Large intestine (tissue), 3 donors: Measurements from ENCODE around the gene TTC16. TPM values are rescaled to one million over a fixed set of nuclear protein-coding genes. Genes with fewer than 3 reads are reported as not detected.

ENCODE experiments used
- DNase-seq, 2 donors: peaks; one replicate each; pipeline versions ENCODE4 v3.0.0 to v3.0.0-alpha.2; 2013
- H3K27ac ChIP-seq: one replicate; pipeline ENCODE4 v1.5.1; 2013; ENCODE audit warnings: low read length
- H3K27me3 ChIP-seq: 2 replicates; pipeline ENCODE4 v1.6.1; 2013; ENCODE audit warnings: low read length; ENCODE audit not compliant: control insufficient read depth, insufficient read depth
- H3K36me3 ChIP-seq: 2 replicates; pipeline ENCODE4 v1.6.1; 2013; ENCODE audit warnings: low read length; ENCODE audit not compliant: control insufficient read depth, insufficient read depth
- H3K4me1 ChIP-seq: one replicate; pipeline ENCODE4 v1.6.1; 2013; ENCODE audit warnings: low read length; ENCODE audit not compliant: control insufficient read depth, insufficient read depth
- H3K4me3 ChIP-seq: one replicate; pipeline ENCODE4 v1.5.1; 2013; ENCODE audit warnings: low read length
- H3K9me3 ChIP-seq: one replicate; pipeline ENCODE4 v1.6.1; 2013; ENCODE audit warnings: mild to moderate bottlenecking, low read depth, low read length, moderate library complexity; ENCODE audit not compliant: control insufficient read depth
- WGBS: methylation state at CpG from one replicate; pipeline ENCODE4 v1.1.5; 2013; ENCODE audit warnings: low lambda C conversion rate; ENCODE audit not compliant: insufficient coverage; 5-methylcytosine and 5-hydroxymethylcytosine counted together
- polyA plus RNA-seq: library from polyadenylated mRNA; unstranded; fragments of 120-200 nt; gene quantifications from one replicate; pipeline ENCODE4 v1.2.1, GENCODE V29; 2013

The TTC16 gene
- polyA plus RNA-seq, 1 donor: 0.03 TPM

- no peak for DNase-seq
- Histone ChIP-seq H3K27ac (no peak overlapping the region), H3K4me1 (peaks cover 7% of the 10 kb centered on the region), H3K4me3 (no peak overlapping the region), H3K27me3 (no peaks in the 10 kb centered on the region), H3K36me3 (peaks cover 20% of the 10 kb centered on the region), H3K9me3 (no peaks in the 10 kb centered on the region)
- WGBS: no CpG with 5 or more reads among the region's 16 CpGs
Observed at GRCh38 chr9:127731938-127732337, 16.1 kb downstream of the TTC16 start.

DNA sequence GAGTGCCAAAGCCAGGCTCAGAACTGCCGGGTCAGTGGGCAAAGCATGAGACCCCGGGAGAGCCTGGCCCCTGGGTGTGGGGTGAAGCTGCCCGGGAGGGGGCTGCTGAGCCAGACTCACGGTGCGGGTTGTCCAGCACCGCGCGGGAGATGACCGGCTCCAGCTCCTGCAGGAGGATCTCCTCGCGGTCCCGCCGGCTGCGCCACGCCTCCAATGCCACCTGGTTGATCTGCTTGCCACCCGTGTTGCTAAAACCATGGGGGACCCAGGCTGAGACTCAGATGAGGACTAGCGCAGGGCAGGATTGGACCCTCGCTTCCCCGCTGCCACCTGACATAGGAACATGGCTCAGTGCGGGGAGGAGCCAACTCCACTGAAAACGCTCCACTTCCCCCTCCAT is 16.6 kb downstream of the TTC16 start:
- Histone ChIP-seq H3K4me3 (no peak overlapping the region), H3K4me1 (peaks cover 7% of the 10 kb centered on the region), H3K36me3 (peaks cover 20% of the 10 kb centered on the region), H3K27ac (no peak overlapping the region), H3K27me3 (peaks cover 3% of the 10 kb centered on the region), H3K9me3 (no peaks in the 10 kb centered on the region)
- no CpG with 5 or more reads among the region's 21 CpGs for WGBS
- DNase-seq: no peak

GRCh38 chr9:127733614-127734013 is 17.7 kb downstream of the TTC16 start:
- H3K9me3 ChIP-seq: no peaks in the 10 kb centered on the region
- no CpG with 5 or more reads among the region's 2 CpGs for WGBS
- no peak for DNase-seq

DNA sequence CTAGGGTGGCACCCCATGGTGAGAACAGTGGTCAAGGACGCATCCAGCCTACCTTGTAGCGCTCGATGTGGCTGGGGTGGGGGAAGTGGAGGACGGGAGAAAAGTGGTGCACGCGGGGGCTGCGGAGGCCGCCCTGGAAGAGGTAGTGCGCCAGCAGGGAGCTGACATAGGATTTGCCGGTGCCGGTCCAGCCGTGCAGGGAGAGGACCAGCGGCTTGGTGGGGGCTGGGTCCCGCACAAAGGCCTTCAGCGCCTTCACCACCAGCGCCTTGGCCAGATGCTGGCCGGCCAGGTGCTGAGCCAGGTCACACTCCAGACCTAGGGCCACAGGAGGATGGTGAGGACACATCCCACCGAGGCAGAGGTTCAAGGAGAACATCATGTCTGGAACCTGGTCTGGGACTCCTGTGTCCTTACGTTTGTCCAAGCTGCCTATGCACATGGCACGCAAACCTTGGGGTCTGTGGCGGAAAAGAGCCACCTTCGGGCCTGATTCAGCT is 18.4 kb downstream of the TTC16 start:
- Histone ChIP-seq H3K4me3 (peak overlapping the region; percentile 75), H3K27me3 (peaks cover 9% of the 10 kb centered on the region), H3K4me1 (peaks cover 7% of the 10 kb centered on the region), H3K27ac (peak overlapping the region; percentile 92), H3K9me3 (no peaks in the 10 kb centered on the region), H3K36me3 (peaks cover 20% of the 10 kb centered on the region)
- WGBS: no CpG with 5 or more reads among the region's 22 CpGs
- DNase-seq: no peak

More at GRCh38 chr9:127733614-127734013, 17.7 kb downstream of the TTC16 start:
- H3K36me3 ChIP-seq: peaks cover 20% of the 10 kb centered on the region
- no peak overlapping the region for H3K27ac ChIP-seq
- H3K4me3 ChIP-seq: no peak overlapping the region
- peaks cover 7% of the 10 kb centered on the region for H3K4me1 ChIP-seq
- peaks cover 9% of the 10 kb centered on the region for H3K27me3 ChIP-seq

- peak within 1 kb of the TSS; percentile 92 for H3K27ac ChIP-seq
- DNase-seq: peak; percentile 97 to 98
- WGBS: no CpG with 5 or more reads among the region's 76 CpGs
- peaks cover 7% of the 10 kb centered on the region for H3K4me1 ChIP-seq
- peaks cover 14% of the 10 kb centered on the region for H3K27me3 ChIP-seq
- H3K9me3 ChIP-seq: no peaks in the 10 kb centered on the region
- peak within 1 kb of the TSS; percentile 75 for H3K4me3 ChIP-seq
- H3K36me3 ChIP-seq: peaks cover 20% of the 10 kb centered on the region
Observed at GRCh38 chr9:127734747-127735529, 19.1 kb downstream of the TTC16 start, which contains the start of gene TOR2A. TOR2A (minus strand) TSS chr9:127735294; CDS start chr9:127735270, 24 bp downstream.

DNA sequence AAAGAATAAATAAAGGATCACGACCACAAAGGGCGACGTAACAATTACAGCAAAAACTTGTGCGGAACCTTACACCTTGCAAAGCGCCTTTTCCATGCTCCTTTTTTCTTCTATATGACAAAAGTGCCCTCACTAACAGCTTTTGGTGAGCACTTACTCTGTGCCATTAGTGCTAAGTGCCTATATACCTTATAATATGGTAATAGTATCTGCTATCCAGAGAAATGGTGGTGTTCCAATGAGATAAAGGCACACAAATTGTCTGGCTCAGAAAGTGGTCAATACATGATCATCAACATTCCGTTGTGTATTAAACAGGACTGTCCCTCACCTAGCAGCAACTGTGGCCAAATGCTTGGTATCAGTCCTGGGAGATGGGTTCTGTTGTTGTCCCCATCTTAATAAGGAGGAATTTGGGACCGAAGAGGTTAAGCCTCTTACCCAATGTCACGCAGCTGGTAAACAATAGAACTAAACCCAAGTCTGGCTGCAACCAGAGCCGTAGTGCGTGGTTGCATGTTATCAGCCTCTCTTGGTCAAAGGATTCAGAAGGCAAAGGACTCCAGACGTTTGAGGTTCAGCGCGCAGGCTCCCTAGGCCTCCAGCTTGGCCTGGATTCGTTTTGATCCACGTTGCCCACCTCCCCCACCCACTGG is 19.8 kb downstream of the TTC16 start:
- WGBS: no CpG with 5 or more reads among the region's 15 CpGs
- no peak overlapping the region for H3K4me3 ChIP-seq
- H3K27ac ChIP-seq: peak overlapping the region; percentile 25
- DNase-seq: no peak
- H3K36me3 ChIP-seq: peaks cover 20% of the 10 kb centered on the region
- H3K9me3 ChIP-seq: no peaks in the 10 kb centered on the region
- H3K27me3 ChIP-seq: peaks cover 17% of the 10 kb centered on the region
- peaks cover 7% of the 10 kb centered on the region for H3K4me1 ChIP-seq

GRCh38 chr9:127738666-127739065 is 22.8 kb downstream of the TTC16 start:
- no peak for DNase-seq
- Histone ChIP-seq H3K27me3 (peaks cover 43% of the 10 kb centered on the region), H3K4me1 (peaks cover 7% of the 10 kb centered on the region), H3K36me3 (no peaks in the 10 kb centered on the region), H3K9me3 (peaks cover 6% of the 10 kb centered on the region), H3K4me3 (no peak overlapping the region), H3K27ac (no peak overlapping the region)
- no CpG with 5 or more reads among the region's 13 CpGs for WGBS

GRCh38 chr9:127739614-127740330 is 23.9 kb downstream of the TTC16 start:
- peaks cover 6% of the 10 kb centered on the region for H3K9me3 ChIP-seq
- no CpG with 5 or more reads among the region's 19 CpGs for WGBS
- no peak for DNase-seq
- H3K4me3 ChIP-seq: no peak overlapping the region
- no peaks in the 10 kb centered on the region for H3K4me1 ChIP-seq
- H3K27me3 ChIP-seq: peaks cover 45% of the 10 kb centered on the region
- no peak overlapping the region for H3K27ac ChIP-seq
- H3K36me3 ChIP-seq: peaks cover 3% of the 10 kb centered on the region

GRCh38 chr9:127741831-127742434 is 26.1 kb downstream of the TTC16 start:
- H3K27me3 ChIP-seq: peaks cover 49% of the 10 kb centered on the region
- peaks cover 6% of the 10 kb centered on the region for H3K9me3 ChIP-seq
- no peaks in the 10 kb centered on the region for H3K4me1 ChIP-seq
- H3K36me3 ChIP-seq: peaks cover 3% of the 10 kb centered on the region
- WGBS: no CpG with 5 or more reads among the region's 38 CpGs
- DNase-seq: peak in 1 of 2 donors; percentile 45
- H3K4me3 ChIP-seq: no peak overlapping the region
- no peak overlapping the region for H3K27ac ChIP-seq
